ENCODE data around the gene SLC30A3. TPM values are rescaled to one million over a fixed set of nuclear protein-coding genes. Genes with fewer than 3 reads are reported as not detected.

Gene SLC30A3
- total and polyA plus RNA-seq, 2 of the 13 experiments (the other 11 are each of a cell fraction or from before 2014, with no cell fraction given), result 0.38 to 0.79 TPM

DNA sequence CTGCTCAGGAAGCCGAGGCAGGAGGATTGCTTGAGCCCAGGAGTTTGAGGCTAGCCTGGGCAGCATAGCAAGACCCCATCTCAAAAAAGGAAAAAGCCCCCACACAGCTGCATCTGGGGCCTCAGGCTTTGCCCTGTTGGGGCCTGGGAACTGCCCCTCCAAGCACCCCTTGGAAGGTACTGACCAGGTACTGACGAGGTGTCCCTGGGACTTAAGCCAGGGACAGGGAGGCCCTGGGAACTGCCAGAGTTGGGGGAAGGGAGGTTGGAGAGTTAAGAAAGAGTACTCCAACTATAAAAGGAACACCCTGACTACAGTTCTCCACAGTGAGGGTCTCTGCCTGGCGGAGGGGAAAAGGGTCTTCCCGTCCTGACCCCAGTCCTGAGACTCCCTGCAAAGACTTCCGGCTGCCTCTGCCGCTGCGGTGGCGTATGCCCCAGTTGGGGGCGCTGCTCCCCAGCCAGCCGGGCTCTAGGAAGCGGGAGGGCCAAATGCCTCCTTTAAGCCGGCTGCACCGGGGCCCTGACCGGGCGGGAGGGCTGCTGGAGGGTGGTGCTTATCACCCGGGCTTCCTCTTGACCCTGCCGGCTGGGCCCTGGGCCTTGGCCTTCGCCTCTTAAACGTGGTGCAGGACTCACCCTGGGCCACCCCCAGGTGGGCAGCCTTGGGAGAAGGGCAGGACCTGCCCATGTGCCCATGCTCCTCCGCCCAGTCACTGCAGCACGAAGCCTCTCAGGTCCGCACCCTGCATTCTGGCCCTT is 12.8 kb downstream of the SLC30A3 start (continued):
- TF ChIP-seq, protein P1, sequence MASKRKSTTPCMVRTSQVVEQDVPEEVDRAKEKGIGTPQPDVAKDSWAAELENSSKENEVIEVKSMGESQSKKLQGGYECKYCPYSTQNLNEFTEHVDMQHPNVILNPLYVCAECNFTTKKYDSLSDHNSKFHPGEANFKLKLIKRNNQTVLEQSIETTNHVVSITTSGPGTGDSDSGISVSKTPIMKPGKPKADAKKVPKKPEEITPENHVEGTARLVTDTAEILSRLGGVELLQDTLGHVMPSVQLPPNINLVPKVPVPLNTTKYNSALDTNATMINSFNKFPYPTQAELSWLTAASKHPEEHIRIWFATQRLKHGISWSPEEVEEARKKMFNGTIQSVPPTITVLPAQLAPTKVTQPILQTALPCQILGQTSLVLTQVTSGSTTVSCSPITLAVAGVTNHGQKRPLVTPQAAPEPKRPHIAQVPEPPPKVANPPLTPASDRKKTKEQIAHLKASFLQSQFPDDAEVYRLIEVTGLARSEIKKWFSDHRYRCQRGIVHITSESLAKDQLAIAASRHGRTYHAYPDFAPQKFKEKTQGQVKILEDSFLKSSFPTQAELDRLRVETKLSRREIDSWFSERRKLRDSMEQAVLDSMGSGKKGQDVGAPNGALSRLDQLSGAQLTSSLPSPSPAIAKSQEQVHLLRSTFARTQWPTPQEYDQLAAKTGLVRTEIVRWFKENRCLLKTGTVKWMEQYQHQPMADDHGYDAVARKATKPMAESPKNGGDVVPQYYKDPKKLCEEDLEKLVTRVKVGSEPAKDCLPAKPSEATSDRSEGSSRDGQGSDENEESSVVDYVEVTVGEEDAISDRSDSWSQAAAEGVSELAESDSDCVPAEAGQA (IDR thresholded peaks at IDR 0.05; ENCODE audit: low read depth), result peak; percentile 37; the same call in 1 of the 2 replicates
- TF ChIP-seq, protein P1 (CRISPR knock-in tag; IDR thresholded peaks at IDR 0.05; ENCODE audit: borderline replicate concordance), result no peak
- TF ChIP-seq HNRNPUL1 (IDR thresholded peaks at IDR 0.05; ENCODE audit: low read depth, low read length), result no peak
- peak in 1 of 2 experiments; percentile 53; a peak in 1 of 4 replicates for TF ChIP-seq KLF16 (CRISPR knock-in tag; IDR thresholded peaks at IDR 0.05)
- no peak for TF ChIP-seq ZNF441 (CRISPR knock-in tag; IDR thresholded peaks at IDR 0.05; ENCODE audit: borderline replicate concordance)
- TF ChIP-seq ZFX (CRISPR knock-in tag; IDR thresholded peaks at IDR 0.05; ENCODE audit: low read depth), result peak; percentile 78
- peak; percentile 83; the same call in 1 of the 2 replicates for TF ChIP-seq HOXA5 (CRISPR knock-in tag; IDR thresholded peaks at IDR 0.05)
- TF ChIP-seq RFXAP (CRISPR knock-in tag; IDR thresholded peaks at IDR 0.05; ENCODE audit: borderline replicate concordance), result peak; percentile 66; the same call in 1 of the 2 replicates
- no peak for TF ChIP-seq RFXANK (CRISPR knock-in tag; IDR thresholded peaks at IDR 0.05)
- peak; percentile 73 for TF ChIP-seq YY1 (IDR thresholded peaks at IDR 0.05; ENCODE audit: insufficient read depth, insufficient replicate concordance, low read depth, low read length)
- peak; percentile 91 for TF ChIP-seq STAG1 (CRISPR knock-in tag; IDR thresholded peaks at IDR 0.05)
- TF ChIP-seq, protein P2, sequence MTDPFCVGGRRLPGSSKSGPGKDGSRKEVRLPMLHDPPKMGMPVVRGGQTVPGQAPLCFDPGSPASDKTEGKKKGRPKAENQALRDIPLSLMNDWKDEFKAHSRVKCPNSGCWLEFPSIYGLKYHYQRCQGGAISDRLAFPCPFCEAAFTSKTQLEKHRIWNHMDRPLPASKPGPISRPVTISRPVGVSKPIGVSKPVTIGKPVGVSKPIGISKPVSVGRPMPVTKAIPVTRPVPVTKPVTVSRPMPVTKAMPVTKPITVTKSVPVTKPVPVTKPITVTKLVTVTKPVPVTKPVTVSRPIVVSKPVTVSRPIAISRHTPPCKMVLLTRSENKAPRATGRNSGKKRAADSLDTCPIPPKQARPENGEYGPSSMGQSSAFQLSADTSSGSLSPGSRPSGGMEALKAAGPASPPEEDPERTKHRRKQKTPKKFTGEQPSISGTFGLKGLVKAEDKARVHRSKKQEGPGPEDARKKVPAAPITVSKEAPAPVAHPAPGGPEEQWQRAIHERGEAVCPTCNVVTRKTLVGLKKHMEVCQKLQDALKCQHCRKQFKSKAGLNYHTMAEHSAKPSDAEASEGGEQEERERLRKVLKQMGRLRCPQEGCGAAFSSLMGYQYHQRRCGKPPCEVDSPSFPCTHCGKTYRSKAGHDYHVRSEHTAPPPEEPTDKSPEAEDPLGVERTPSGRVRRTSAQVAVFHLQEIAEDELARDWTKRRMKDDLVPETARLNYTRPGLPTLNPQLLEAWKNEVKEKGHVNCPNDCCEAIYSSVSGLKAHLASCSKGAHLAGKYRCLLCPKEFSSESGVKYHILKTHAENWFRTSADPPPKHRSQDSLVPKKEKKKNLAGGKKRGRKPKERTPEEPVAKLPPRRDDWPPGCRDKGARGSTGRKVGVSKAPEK (CRISPR knock-in tag; IDR thresholded peaks at IDR 0.05; ENCODE audit: borderline replicate concordance), result peak; percentile 76
- TF ChIP-seq NCOA5 (CRISPR knock-in tag; IDR thresholded peaks at IDR 0.05), result no peak
- TF ChIP-seq, protein P3, sequence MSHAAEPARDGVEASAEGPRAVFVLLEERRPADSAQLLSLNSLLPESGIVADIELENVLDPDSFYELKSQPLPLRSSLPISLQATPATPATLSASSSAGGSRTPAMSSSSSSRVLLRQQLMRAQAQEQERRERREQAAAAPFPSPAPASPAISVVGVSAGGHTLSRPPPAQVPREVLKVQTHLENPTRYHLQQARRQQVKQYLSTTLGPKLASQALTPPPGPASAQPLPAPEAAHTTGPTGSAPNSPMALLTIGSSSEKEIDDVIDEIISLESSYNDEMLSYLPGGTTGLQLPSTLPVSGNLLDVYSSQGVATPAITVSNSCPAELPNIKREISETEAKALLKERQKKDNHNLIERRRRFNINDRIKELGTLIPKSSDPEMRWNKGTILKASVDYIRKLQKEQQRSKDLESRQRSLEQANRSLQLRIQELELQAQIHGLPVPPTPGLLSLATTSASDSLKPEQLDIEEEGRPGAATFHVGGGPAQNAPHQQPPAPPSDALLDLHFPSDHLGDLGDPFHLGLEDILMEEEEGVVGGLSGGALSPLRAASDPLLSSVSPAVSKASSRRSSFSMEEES (CRISPR knock-in tag; IDR thresholded peaks at IDR 0.05), result peak; percentile 45; the same call in 1 of the 2 replicates
- no peak for TF ChIP-seq SOX6 (IDR thresholded peaks at IDR 0.05)
- TF ChIP-seq SOX6 (CRISPR knock-in tag; IDR thresholded peaks at IDR 0.05), result peak; percentile 53
- TF ChIP-seq ZBTB7B (CRISPR knock-in tag; IDR thresholded peaks at IDR 0.05), result peak; percentile 84
- TF ChIP-seq, protein P4, sequence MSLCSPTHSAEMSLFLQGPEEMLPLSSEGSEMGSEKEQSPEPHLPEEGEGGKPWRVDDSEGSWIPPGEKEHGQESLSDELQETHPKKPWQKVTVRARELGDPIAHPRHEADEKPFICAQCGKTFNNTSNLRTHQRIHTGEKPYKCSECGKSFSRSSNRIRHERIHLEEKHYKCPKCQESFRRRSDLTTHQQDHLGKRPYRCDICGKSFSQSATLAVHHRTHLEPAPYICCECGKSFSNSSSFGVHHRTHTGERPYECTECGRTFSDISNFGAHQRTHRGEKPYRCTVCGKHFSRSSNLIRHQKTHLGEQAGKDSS (CRISPR knock-in tag; IDR thresholded peaks at IDR 0.05; ENCODE audit: borderline replicate concordance, low read depth), result peak; percentile 84; the same call in 1 of the 2 replicates
- TF ChIP-seq ZNF451 (CRISPR knock-in tag; IDR thresholded peaks at IDR 0.05), result 0 out of 2 replicates have a peak, but pooled peaks have one; percentile 44
